ENCODE data around the gene EGFR.

The EGFR gene

GRCh38 chr7:55258631-55259030, 239.8 kb downstream of the EGFR start:
- no peak for DNase-seq (ENCODE audit: low read depth, low spot score)
- TF ChIP-seq CTCF (IDR thresholded peaks at IDR 0.05; ENCODE audit: insufficient read depth, low read length, missing control alignments): no peak
- H3K4me3 ChIP-seq (ENCODE audit: low read depth, low read length): no peak overlapping the region
- ChIA-PET POLR2A (no interaction called here), CTCF (interaction anchor here (0.6 to 3.4 kb wide), 8 partner anchors 12 to 499 kb away, joined by 3 to 29 read pairs (median 5); partner anchors contain the start of gene SEC61G)

GRCh38 chr7:55260171-55260570, 241.4 kb downstream of the EGFR start:
- TF ChIP-seq CTCF (IDR thresholded peaks at IDR 0.05; ENCODE audit: insufficient read depth, low read length, missing control alignments): no peak
- H3K4me3 ChIP-seq (ENCODE audit: low read depth, low read length): no peak overlapping the region
- CTCF ChIA-PET: interaction anchor here (0.7 to 3.4 kb wide), 4 partner anchors 16 to 487 kb away, joined by 3 to 29 read pairs (median 10); no protein-coding TSS in a partner anchor
- DNase-seq (ENCODE audit: low read depth, low spot score): no peak
- POLR2A ChIA-PET: no interaction called here

GRCh38 chr7:55260676-55261385, 242.0 kb downstream of the EGFR start:
- ChIA-PET POLR2A (no interaction called here), CTCF (interaction anchor here (3.4 kb wide), 1 partner anchor 487 kb away, joined by 29 read pairs; no protein-coding TSS in a partner anchor)
- TF ChIP-seq CTCF (IDR thresholded peaks at IDR 0.05; ENCODE audit: insufficient read depth, low read length, missing control alignments): no peak
- H3K4me3 ChIP-seq (ENCODE audit: low read depth, low read length): no peak overlapping the region
- no peak for DNase-seq (ENCODE audit: low read depth, low spot score)
